ENCODE measurements around the gene PPP1R12B. TPM values are rescaled to one million over a fixed set of nuclear protein-coding genes. Genes with fewer than 3 reads are reported as not detected.
"Not testable (repeated sequence)": the region's sequence is repeated elsewhere in the genome, so short reads cannot be mapped to it uniquely, and the experiment has no call there.

The PPP1R12B gene
- total RNA-seq, 1 donor from 2014 or later, result 18.5 TPM

- H3K27ac Mint-ChIP-seq (ENCODE audit: unreplicated experiment), result peak overlapping the region; percentile 0
Measured at GRCh38 chr1:202616355-202616915, 267.9 kb downstream of the PPP1R12B start.

GRCh38 chr1:202619012-202619411 lies 270.5 kb downstream of the PPP1R12B start:
- not testable (repeated sequence) for H3K9me3 Mint-ChIP-seq; H3K36me3 Mint-ChIP-seq (ENCODE audit: low read depth); H3K4me3 Mint-ChIP-seq; H3K27me3 Mint-ChIP-seq (ENCODE audit: low read depth); DNase-seq (ENCODE audit: low read depth, low spot score)
- Mint-ChIP-seq H3K27ac (ENCODE audit: unreplicated experiment) (peak overlapping the region; percentile 79), H3K4me1 (peaks cover 36% of the 10 kb centered on the region)

More at GRCh38 chr1:202616355-202616915, 267.9 kb downstream of the PPP1R12B start:
- H3K9me3 Mint-ChIP-seq, result no peaks in the 10 kb centered on the region
- H3K4me1 Mint-ChIP-seq, result peaks cover 36% of the 10 kb centered on the region
- no peak overlapping the region for H3K4me3 Mint-ChIP-seq
- H3K27me3 Mint-ChIP-seq (ENCODE audit: low read depth), result no peaks in the 10 kb centered on the region
- DNase-seq (ENCODE audit: low read depth, low spot score), result no peak
- no peaks in the 10 kb centered on the region for H3K36me3 Mint-ChIP-seq (ENCODE audit: low read depth)
- no peak for TF ChIP-seq CTCF (conservative IDR thresholded peaks at IDR 0.05)

GRCh38 chr1:202619505-202619904 lies 271.0 kb downstream of the PPP1R12B start:
- no peaks in the 10 kb centered on the region for H3K9me3 Mint-ChIP-seq
- no peaks in the 10 kb centered on the region for H3K27me3 Mint-ChIP-seq (ENCODE audit: low read depth)
- peak overlapping the region; percentile 73 for H3K27ac Mint-ChIP-seq (ENCODE audit: unreplicated experiment)
- no peak overlapping the region for H3K4me3 Mint-ChIP-seq
- DNase-seq (ENCODE audit: low read depth, low spot score), result no peak
- no peak for TF ChIP-seq CTCF (conservative IDR thresholded peaks at IDR 0.05)
- peaks cover 33% of the 10 kb centered on the region for H3K4me1 Mint-ChIP-seq
- H3K36me3 Mint-ChIP-seq (ENCODE audit: low read depth), result no peaks in the 10 kb centered on the region

DNA sequence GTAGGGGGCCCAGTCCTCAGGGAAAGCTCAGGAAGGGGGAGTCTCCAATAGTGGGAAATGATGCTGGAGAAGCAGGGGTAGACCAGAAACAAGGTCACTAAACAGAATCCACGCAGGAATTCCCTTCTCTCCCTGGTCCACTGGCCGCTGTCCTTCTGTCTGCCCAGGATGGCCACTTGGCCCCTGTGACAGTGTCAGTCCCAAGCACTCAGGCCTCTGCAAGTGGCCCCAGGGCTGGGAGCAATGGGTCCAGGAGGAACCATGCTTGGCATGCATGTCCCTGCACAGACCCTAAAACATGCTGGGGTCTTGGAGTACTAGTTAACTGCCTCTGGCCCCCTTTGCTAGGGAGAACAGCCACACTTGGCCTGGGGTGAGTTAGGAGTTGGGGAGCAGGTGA lies 271.5 kb downstream of the PPP1R12B start:
- not testable (repeated sequence) for H3K27me3 Mint-ChIP-seq (ENCODE audit: low read depth); H3K4me3 Mint-ChIP-seq; H3K27ac Mint-ChIP-seq (ENCODE audit: unreplicated experiment)

GRCh38 chr1:202621446-202621845 lies 272.9 kb downstream of the PPP1R12B start:
- DNase-seq (ENCODE audit: low read depth, low spot score), result no peak

More for the DNA sequence above, 271.5 kb downstream of the PPP1R12B start:
- not testable (repeated sequence) for DNase-seq (ENCODE audit: low read depth, low spot score); H3K9me3 Mint-ChIP-seq; H3K36me3 Mint-ChIP-seq (ENCODE audit: low read depth)
- H3K4me1 Mint-ChIP-seq, result peaks cover 29% of the 10 kb centered on the region

GRCh38 chr1:202622388-202622787 lies 273.9 kb downstream of the PPP1R12B start:
- TF ChIP-seq CTCF (conservative IDR thresholded peaks at IDR 0.05), result no peak
- H3K27ac Mint-ChIP-seq (ENCODE audit: unreplicated experiment), result peak overlapping the region; percentile 54
- H3K36me3 Mint-ChIP-seq (ENCODE audit: low read depth), result no peaks in the 10 kb centered on the region
- no peak overlapping the region for H3K4me3 Mint-ChIP-seq
- H3K4me1 Mint-ChIP-seq, result peaks cover 11% of the 10 kb centered on the region
- H3K27me3 Mint-ChIP-seq (ENCODE audit: low read depth), result no peaks in the 10 kb centered on the region
- DNase-seq (ENCODE audit: low read depth, low spot score), result no peak
- H3K9me3 Mint-ChIP-seq, result no peaks in the 10 kb centered on the region

More at GRCh38 chr1:202621446-202621845, 272.9 kb downstream of the PPP1R12B start:
- TF ChIP-seq CTCF (conservative IDR thresholded peaks at IDR 0.05), result no peak
- no peaks in the 10 kb centered on the region for H3K36me3 Mint-ChIP-seq (ENCODE audit: low read depth)
- H3K4me3 Mint-ChIP-seq, result no peak overlapping the region
- no peaks in the 10 kb centered on the region for H3K9me3 Mint-ChIP-seq
- peaks cover 17% of the 10 kb centered on the region for H3K4me1 Mint-ChIP-seq
- no peaks in the 10 kb centered on the region for H3K27me3 Mint-ChIP-seq (ENCODE audit: low read depth)
- no peak overlapping the region for H3K27ac Mint-ChIP-seq (ENCODE audit: unreplicated experiment)
